GM19023 (cell line): ENCODE results near the gene HIPK2.

ENCODE experiments used
- ATAC-seq: cut with Tn5 transposase; IDR thresholded peaks from one replicate; pipeline ENCODE4 v1.9.1; 2021; ENCODE audit warnings: mild to moderate bottlenecking, moderate library complexity; ENCODE audit not compliant: unreplicated experiment

Gene HIPK2

DNA sequence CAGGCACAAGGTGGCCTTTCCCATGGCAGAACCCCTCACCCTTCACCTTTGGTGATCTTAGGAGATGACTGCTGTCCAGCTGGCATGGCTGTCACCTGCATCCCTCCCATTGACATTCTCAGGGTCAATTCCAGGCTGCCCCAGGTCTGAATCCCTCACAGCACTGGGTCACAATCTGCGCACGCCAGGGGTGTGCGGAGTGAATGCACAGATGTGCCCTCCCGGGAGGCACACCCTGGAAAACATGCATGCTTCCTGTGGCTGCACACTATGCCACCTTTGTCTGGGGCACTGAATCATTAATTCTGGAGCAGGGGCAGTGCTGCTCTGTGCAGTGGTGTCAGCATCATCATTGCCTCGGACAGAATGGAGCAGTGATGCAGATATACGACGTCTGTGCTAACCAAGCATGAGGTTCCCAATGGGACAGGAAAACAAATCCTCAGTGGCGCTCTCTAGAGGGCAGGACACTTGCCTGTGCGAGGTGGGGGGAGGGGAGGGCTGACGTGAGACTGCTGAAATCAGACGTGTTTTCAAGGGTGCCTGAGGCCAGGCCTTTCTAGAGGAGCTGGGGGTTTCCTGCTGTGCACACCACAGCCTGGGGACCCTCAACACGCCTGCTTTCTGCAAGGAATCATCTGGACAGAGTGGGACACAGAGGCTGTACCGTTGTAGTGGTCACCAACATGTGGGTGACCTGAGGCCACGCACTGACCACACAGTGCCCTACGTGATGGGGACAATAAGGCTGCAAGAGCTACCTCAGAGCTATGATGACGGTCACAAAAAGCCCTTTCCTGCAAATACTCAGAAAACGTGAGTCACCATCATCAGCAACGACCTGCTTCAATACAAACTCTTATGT, 77.9 kb downstream of the HIPK2 start:
- ATAC-seq: no peak

DNA sequence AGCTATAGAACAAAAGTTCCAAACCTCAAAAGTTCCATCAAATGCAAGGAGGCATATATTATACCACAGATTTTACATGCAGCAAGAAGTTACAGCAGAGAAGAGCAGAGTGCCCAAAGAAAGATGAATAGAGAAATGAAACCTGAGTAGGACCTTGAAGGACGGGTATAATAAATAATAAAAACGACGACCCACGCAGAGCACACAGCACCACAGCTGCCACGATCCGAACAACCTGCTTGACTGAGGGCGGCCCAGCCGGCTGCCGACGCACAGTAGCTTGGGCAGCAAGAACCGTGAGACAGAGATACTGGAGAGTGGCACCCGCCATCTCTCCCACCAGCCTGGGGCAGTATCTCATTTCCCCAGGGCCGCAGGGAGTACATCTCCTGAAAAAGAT, 79.0 kb downstream of the HIPK2 start:
- ATAC-seq: no peak

DNA sequence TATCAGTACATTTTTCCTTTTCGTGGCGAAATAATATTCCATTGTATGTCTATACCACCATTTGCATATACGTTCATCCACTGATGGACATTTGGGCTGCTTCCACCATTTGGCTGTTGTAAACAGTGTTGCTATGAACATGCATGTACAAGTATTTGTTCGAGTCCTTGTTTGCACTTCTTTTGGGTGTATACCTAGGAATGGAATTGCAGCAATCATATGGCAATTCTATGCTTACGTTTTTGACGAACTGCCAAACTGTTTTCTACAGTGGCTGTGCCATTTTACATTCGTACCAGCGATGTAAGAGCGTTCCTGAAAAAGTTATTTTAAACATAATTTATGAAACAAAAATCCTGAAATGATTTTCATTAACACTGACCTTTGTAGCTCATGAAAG, 79.5 kb downstream of the HIPK2 start:
- no peak for ATAC-seq

DNA sequence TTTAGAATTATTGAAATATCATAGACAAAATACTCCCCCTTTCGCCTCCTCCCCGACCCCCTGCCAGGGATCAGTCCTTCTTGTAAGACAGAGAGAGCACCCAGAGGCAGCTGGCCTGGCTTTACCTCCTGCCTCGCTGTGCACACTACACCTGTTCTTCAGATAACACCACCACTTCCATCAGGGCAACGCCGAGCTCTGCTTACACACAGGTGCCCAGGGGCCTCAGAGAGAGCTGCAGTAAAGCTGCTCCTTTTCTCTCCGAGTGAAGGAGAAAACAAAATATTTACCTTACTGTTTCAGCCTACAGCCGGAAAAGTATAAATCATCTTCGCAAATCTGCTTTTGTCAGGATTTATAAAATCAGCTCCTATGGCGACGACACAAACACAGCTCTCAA, 80.7 kb downstream of the HIPK2 start:
- ATAC-seq: no peak

DNA sequence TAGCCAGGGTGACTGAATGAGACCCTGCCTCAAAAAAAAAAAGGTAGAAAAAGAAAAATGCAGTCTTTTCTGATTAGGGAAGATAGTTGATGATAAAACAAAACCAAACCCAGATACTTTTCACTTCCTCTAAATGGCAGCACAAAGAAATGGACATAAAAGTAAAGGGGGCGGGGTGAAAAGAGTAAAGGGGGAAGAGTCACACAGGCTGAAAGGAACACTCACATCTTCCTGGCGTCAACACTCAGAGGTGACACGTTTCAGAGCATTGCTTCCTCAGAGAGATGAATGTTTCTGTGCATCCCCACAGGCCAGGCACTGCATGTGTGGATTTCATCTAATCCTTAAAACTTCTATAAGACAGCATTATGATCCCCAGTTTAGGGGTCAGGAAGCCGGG, 81.2 kb downstream of the HIPK2 start:
- ATAC-seq: no peak

DNA sequence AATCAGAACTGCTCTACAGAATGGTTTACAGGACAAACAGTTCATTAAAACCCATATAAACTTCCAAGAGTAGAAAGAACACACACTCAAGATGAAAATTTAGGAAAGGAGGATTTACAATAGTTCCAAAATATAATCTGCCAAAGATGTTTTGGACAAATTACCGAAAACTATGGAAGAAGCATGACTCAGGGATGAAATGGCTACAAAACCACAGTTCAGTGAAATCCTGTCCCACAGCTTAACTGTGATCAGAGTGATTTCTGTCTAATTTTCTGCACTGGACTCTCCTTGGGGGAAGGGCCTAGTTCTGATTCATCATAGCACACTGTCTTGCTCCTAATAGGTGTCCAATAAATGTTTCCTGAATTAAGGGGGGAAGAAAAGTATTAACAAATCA, 82.2 kb downstream of the HIPK2 start:
- no peak for ATAC-seq

DNA sequence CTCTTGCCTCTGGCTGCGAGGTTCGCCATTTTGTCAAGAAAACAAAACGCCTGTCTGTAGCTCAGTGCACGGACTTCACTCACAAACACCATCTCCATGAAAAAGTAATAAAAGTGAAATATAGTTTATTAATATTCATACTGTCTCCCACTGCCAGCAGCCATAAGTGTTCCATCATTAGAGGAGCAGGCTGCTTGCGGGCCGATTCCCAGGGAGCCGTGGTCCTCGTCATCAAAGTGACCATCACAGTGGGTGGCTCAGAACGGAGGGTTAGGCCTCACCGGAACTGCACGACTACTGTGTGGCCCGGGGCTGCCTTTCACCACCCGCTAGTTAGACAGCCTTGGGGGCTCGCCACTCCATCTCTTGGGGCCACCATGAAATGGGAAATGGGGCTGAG, 82.7 kb downstream of the HIPK2 start:
- no peak for ATAC-seq

DNA sequence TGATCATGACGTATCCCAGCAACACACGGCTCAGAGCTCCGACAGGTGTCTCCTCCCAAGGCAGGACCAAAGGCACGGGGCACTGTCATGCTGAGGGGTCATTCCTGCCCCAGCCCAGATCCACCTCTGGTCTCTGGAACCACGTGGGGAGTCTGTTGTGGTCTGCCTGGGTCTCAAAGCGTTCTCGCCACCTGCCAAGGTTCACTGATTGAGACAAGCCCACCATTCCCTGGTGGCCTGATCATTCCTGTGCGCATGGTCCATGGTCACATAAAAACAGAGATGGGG, 83.5 kb downstream of the HIPK2 start:
- no peak for ATAC-seq

DNA sequence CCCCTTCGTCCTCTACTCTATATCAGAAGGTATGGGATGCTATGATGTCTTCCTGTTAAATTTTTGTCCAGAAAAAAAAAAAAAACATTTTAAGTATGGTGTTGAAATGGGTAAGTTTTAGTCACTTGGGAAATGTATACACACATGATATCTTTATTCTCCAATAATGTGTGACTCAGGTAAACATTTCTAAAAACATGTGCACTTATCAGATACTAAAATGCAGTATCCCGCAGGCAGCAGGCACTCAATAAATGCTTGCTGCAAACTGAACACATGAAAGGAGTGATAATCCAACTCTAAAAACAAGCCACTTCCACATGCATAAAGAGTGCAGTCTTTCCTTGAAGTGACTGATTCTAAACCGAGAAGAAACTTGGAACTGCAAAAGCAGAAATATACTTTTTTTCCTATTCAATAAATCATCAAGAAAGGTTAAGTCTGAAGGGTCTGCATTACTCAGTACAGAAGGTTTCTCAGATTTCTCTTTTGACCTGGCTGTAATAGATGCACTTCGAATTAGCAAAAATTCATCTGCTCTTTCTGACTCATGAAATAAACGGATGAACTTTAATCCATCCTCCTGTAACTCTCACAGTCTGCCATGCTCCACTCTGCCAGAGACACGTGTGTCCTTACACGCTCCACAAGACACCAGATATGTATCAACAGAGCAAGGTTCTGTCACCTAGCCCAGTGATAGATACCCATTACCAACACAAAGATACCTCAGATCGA, 84.0 kb downstream of the HIPK2 start:
- ATAC-seq: no peak

DNA sequence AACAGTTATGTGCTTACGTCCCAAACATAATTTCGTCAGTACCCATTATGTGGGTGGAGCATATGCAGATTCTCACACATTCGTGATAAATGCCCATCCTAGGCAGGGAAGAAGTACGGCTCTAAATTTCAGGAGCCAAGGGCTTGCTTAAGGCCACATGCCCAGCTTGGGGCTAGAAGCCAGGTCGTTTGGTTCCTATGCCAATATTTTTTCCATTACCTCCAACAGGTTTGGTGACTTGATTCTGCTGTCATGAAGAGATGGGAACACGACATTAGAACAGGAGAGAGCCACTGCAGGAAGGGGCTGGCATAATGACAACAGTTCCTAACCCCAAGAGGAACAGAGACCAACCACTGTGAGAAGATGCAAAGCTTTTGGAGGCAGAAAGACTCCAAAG, 85.1 kb downstream of the HIPK2 start:
- no peak for ATAC-seq

DNA sequence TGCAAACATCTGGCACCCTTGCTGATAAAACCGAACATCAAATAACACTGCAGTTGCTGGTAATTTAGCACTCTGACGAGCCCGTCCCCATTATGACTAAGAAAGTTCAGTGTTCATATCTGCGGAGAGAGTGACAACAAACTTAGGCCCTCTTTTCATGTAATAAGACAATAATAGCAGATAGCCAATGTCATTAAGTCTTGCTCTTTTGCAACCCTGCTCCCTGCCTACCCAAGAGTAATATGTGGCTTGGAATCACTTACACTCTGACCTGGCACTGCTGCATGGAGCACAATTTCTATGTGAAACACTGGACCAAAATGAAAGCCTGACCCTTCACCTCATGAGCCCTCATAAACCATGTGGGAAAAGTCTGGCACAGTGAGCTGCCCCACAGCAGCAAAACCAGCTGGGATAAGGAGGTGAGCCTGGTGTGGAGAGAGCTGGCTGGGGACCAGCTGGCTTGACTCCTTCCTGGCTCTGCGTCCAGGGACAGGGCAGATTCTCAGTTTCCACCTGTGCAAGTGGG, 86.5 kb downstream of the HIPK2 start:
- ATAC-seq: no peak

DNA sequence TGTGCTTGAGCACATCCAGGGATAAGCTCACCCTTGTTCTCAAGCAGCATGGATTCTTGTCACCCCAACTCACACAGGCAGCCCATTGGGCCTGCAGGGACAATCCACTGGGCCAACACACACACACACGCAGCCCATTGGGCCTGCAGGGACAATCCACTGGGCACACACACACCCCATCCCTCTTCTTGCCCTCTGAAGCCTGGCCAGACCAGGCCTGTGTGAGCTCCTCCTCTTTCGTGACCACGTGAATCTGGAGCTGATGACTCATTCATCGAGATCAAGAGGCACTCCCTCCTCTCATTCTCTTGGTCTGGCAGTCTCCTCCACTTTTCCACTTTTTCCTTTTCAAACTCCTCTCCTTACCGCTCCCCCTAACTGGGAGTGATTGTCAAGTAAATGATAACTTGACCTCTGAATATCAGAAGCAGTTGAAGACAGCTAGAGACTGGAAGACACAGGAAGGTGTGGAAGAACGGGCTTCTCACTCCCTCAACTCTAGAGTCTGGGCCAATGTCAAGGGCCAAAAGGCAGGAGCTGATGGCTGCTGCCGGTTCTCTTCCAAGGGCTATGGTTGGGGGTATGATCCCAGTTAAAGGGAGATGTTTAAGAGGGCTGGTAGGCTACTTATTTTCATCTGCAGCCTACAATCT, 89.7 kb downstream of the HIPK2 start:
- no peak for ATAC-seq

DNA sequence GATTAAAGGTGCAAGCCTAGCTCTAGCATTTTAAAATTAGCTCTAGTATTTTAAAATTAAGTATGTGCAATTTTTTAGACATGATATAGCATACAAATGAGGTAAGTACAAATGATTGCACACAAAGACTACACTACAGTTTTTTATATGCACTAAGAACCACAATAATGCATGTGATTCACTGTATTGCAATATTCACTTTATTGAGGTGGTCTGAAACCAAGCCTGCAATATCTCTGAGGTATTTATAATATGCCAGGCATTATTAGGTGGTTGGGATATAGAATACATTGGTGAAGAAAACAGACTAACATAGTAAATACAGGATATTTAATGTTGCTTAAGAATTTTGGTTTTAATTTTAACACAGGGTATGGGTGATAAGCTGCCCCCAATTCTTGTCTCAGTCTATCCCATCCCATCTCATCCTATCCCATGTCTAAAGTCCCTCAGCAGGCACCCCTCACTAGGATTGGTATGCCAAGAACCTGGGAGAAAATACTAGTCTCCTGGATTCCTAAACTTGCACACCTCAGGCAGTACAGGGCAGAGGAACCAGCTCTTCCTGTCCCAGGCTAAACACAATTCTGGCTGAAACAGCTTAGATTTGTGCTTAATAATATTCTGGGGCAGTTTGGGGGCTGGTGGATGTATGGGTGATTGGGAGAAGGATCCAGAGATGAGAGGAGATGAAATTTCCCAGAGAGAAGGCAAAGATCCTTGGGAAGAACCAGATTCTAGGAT, 90.4 kb downstream of the HIPK2 start:
- no peak for ATAC-seq

DNA sequence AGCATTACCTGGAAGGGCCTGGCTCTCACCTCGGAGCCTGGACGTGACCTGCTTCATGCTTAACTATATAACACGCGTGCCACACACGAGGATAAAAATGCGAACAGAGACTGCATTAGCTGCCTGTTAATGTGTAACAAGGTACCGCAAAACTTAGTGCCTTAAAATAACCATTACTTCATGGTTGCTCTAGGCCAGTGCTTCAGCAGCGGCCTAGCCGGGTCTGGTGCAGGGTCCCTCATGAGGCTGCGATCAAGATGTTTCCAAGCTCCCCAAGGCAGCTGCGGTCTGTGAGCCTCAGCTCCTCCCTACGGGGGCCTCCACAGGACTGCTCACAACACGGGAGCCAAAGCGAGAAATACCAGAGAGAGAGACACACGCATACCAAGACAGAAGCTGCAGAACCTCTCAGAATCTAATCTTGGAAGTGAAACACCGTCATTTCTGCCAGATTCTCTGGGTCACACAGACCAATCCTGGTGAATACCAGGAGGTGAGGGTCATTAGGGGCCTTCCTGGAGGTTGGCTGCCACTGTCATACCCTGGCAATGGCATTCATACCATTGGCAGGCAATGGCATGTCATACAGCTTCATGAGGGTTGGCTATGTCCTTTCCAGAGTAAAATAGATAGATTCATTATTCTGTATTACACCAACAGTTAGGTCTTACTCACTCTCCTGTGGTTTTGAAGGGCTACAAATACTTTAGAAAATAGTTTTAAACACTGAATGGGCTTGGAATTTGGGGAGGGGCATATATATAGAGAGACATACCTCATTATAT, 94.5 kb downstream of the HIPK2 start:
- ATAC-seq: peak; percentile 47

DNA sequence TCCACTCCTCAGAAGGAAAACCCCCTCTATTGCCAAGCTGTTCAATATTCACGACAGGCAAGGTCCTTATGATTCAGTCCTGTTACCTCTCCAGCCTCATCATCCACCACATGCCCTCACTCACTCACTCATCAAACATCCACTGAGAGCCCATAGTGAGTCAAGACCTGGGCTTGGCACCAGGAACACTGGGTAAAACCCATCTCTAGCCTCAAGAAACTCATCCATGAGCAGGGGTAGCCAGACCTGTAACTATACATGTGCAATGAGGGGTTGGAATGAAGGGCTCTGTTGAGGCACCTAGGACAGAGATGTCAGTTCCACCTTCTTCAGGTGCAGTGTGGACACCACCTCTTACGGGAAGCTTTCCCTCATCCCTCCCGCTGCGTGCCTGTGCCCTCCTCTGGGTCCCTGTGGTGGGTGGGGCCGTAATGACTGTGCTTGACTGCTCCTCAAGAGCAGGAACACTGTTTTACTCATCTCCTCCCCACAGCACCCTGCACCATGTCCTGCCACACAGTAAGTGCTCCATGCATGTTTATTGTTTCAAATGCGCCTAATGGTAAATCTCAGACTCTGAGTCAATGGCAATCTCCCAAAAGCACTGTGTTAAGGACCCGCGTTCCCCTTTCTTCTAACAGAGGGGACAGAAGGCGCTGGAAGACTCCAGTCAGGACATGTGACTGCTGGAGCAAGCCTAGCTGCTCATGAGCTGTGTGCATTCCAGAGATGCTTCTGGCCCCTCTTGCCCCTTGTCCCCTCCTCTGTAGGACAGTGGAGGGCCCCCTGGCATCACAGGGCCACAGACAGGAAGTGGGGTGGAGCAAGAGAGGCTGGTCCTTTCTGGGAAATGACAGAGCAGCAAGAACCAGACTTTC, 95.4 kb downstream of the HIPK2 start:
- ATAC-seq: peak; percentile 53

DNA sequence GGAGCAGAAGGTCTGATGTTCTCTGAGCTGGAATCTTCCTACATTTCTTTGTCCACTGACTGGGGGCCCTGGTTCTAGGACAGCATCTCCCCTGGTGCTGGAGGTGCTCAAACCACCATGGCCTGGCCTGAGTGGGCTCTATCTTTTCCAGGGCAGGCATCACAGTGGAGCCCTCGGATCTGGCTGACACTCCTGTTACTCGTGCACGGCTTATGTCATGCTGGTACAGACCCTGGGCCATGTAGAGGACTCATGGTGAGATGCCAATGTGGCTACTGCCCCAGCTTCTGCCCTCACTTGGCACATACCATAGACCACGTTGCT, 96.0 kb downstream of the HIPK2 start:
- ATAC-seq: no peak

DNA sequence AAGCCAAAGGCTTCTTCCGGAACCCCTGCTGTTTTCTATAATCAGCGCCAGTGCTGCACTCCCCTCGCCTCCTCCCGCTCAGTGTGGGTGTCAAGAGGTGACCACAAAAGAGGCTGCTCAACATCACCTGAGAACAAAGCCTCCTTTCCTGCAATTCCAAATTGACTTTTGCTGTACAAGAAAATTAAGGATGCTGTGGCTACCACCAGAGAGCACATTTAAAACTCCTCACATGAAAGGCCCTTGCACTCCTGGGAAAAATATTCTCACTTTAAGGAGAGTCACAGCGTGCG, 96.4 kb downstream of the HIPK2 start:
- no peak for ATAC-seq

DNA sequence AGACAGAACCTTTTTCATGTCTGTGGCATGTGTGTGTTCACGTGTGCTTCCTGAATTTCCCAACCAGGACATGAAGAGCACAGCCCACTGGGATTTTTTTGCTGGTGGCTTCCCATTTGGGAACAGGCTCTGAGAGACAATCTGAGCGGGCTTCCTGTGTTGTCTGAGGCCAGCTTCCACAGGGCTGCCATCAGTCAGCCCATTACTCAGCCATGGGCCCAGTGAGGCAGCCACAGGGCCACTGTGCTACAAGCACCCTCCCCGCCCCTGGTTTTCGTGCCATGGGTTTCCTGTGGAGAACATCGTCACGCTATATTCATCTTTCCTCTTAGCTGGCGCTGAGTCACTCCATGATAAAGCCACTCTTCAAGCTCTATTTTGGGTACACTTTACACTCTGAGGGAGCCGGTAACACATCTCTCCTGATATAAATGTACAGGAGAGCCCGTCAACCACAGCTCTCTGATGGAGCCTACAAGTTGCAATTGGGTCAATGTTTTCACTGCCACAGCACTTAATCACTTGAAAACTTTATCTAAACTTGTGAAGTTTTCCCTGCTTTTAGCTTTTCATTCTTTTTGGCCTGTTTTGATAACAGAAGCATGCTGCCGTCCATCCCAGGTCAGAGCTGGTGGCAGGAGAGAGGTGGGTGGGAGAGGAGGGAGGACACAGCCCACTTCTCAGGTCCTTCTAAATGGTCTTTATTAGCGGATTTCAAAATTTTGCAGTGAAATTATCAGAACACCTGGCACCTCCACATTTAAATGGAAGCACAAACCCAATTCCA, 96.9 kb downstream of the HIPK2 start:
- no peak for ATAC-seq
